Jurkat, Clone E6-1 (cell line): ENCODE measurements around the gene BCAN.

Experiments
- DNase-seq: peaks from one replicate; pipeline ENCODE4 v3.0.0-alpha.2; 2011; ENCODE audit warnings: low read depth, low spot score
- H3K4me3 ChIP-seq: 2 replicates; pipeline ENCODE4 v1.5.1; 2011; ENCODE audit warnings: mild to moderate bottlenecking, low read length, control low read depth, moderate library complexity

Gene BCAN

GRCh38 chr1:156691191-156691590 is 49.3 kb downstream of the BCAN start:
- DNase-seq: no peak
- no peak overlapping the region for H3K4me3 ChIP-seq

GRCh38 chr1:156691665-156692440 is 49.9 kb downstream of the BCAN start:
- no peak overlapping the region for H3K4me3 ChIP-seq
- no peak for DNase-seq

GRCh38 chr1:156692441-156692924 is 50.6 kb downstream of the BCAN start:
- no peak overlapping the region for H3K4me3 ChIP-seq
- DNase-seq: no peak

- peak overlapping the region; percentile 21 for H3K4me3 ChIP-seq
- DNase-seq: peak; percentile 70
Observed at GRCh38 chr1:156692925-156693847, 51.3 kb downstream of the BCAN start.

- no peak overlapping the region for H3K4me3 ChIP-seq
- no peak for DNase-seq
Observed at GRCh38 chr1:156693848-156694689, 52.2 kb downstream of the BCAN start.

GRCh38 chr1:156694690-156694962 is 52.7 kb downstream of the BCAN start:
- no peak for DNase-seq

GRCh38 chr1:156696755-156697154 is 54.8 kb downstream of the BCAN start:
- DNase-seq: no peak
- H3K4me3 ChIP-seq: no peak overlapping the region

More at GRCh38 chr1:156694690-156694962, 52.7 kb downstream of the BCAN start:
- no peak overlapping the region for H3K4me3 ChIP-seq

GRCh38 chr1:156697481-156697880 is 55.6 kb downstream of the BCAN start:
- no peak for DNase-seq

GRCh38 chr1:156698995-156699394 is 57.1 kb downstream of the BCAN start:
- DNase-seq: no peak
- no peak overlapping the region for H3K4me3 ChIP-seq

More at GRCh38 chr1:156697481-156697880, 55.6 kb downstream of the BCAN start:
- no peak overlapping the region for H3K4me3 ChIP-seq

- H3K4me3 ChIP-seq: no peak overlapping the region
- peak; percentile 72 for DNase-seq
Observed at GRCh38 chr1:156700736-156701531, 59.0 kb downstream of the BCAN start.

- no peak overlapping the region for H3K4me3 ChIP-seq
- DNase-seq: no peak
Observed at GRCh38 chr1:156703336-156703735, 61.4 kb downstream of the BCAN start.

- no peak overlapping the region for H3K4me3 ChIP-seq
- DNase-seq: no peak
Observed at GRCh38 chr1:156703741-156704140, 61.8 kb downstream of the BCAN start.

GRCh38 chr1:156704166-156704711 is 62.3 kb downstream of the BCAN start:
- no peak overlapping the region for H3K4me3 ChIP-seq
- no peak for DNase-seq

- no peak overlapping the region for H3K4me3 ChIP-seq
- DNase-seq: no peak
Observed at GRCh38 chr1:156704930-156705320, 63.0 kb downstream of the BCAN start.

GRCh38 chr1:156705321-156705917 is 63.5 kb downstream of the BCAN start, which contains the start of gene CRABP2:
Gene CRABP2, minus strand, starts transcription at chr1:156705583. Its CDS starts 137 bp downstream, at chr1:156705446.
- peak within 1 kb of the TSS; percentile 57 for H3K4me3 ChIP-seq
- no peak for DNase-seq

- peak; percentile 51 for DNase-seq
- peak overlapping the region; percentile 57 for H3K4me3 ChIP-seq
Observed at GRCh38 chr1:156705918-156706656, 64.2 kb downstream of the BCAN start.
